GM18858 (cell line): Measurements from ENCODE around the gene BRSK2.
"Not testable (repeated sequence)": the region's sequence is repeated elsewhere in the genome, so short reads cannot be mapped to it uniquely, and the experiment has no call there.

Experiments used
- ATAC-seq: cut with Tn5 transposase; IDR thresholded peaks from one replicate; pipeline ENCODE4 v1.9.1; 2021; ENCODE audit not compliant: unreplicated experiment

BRSK2 gene

DNA sequence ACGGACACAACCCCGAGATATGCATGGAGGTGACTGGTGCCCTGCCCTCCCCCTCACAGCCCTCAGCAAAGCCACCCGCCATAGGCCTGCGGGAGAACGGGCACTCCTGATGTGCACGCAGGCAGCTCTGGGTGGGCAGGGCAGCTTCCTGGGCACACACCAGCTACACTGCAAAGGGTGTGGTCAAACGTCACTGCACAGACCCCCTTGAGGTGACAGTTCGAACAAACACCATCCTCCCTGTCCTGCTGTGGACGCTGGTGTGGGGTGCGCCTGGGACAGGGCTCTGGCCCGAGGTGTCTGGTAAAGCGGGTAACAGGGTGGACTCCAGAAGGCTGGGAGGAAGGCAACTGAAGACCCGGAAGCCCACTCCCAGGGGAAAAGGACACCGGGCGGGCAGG is 118.8 kb downstream of the BRSK2 start:
- no peak for ATAC-seq

- no peak for ATAC-seq
Observed at GRCh38 chr11:1508986-1509385, 119.3 kb downstream of the BRSK2 start.

GRCh38 chr11:1509626-1510255 is 120.0 kb downstream of the BRSK2 start:
- ATAC-seq = no peak

- not testable (repeated sequence) for ATAC-seq
Observed at GRCh38 chr11:1510351-1510750, 120.6 kb downstream of the BRSK2 start.

DNA sequence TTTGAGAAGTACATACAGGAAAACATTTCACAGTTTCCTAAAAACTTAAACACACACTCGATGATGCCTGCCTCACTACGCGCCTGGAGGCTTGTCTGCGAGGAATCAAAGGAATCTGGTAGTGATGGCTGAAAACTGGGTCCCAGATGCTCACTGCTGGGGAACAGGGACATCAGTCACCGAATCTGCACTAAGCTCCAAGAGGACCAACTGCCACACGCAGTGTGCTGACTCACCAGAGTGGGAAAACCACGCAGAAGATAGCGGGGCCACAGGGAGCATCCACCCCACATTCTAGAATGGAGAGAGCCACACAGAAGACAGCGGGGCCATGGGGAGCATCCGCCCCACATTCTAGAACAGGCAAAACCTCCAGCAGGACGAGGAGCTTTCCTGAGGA is 121.2 kb downstream of the BRSK2 start:
- ATAC-seq = no peak

DNA sequence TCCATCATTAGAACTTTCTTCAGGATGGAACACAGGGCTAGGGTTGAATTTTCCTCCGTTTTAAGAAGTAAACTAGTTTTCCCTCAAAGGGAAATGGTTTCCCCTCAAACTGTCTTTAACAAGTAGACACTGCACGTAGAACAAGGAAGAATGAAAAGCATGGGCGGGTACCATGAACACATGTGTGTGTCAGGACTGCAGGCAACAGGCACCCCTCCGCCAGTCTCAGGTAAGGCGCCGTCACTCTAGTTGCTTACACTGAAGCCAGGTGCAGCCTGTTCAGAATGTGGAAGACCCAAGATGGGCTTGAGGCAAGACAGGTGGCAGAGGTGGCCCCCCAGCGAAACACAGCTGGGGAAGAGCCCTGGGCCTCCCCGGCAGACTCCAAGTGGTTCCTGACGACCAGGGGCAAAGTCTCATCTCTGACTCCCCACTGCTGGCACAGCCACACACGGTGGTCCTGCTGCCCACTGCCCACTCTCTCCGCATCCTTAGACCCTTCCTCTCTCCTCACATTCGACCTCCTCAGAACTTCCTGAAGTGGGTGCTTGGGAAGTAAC is 122.3 kb downstream of the BRSK2 start:
- ATAC-seq = no peak
